H1 (cell line): ENCODE data around the gene AKT1. TPM values are rescaled to one million over a fixed set of nuclear protein-coding genes. Genes with fewer than 3 reads are reported as not detected.

ENCODE experiments used
- HDAC6 ChIP-seq: IDR thresholded peaks from one replicate; pipeline ENCODE4 v1.7.1; 2012; ENCODE audit warnings: low read depth, mild to moderate bottlenecking, inconsistent platforms, low read length, moderate library complexity
- PHF8 ChIP-seq: fragments of 200-600 bp; sonication (generic); conservative IDR thresholded peaks from 2 replicates; pipeline ENCODE4 v1.7.1; 2012; ENCODE audit warnings: low read depth, mild to moderate bottlenecking, inconsistent platforms, low read length, moderate library complexity
- RFX5 ChIP-seq: IDR thresholded peaks from 2 replicates; pipeline ENCODE4 v1.6.1; 2011; ENCODE audit warnings: low read depth, low read length, improper control_type of control experiment, borderline replicate concordance
- SIRT6 ChIP-seq: IDR thresholded peaks from one replicate; pipeline ENCODE4 v1.7.1; 2012; ENCODE audit warnings: low read length, inconsistent platforms
- ZNF274 ChIP-seq: IDR thresholded peaks from 2 replicates; pipeline ENCODE4 v1.7.0; 2012; ENCODE audit warnings: low read length, borderline replicate concordance; ENCODE audit errors: extremely low read depth
- polyA plus RNA-seq, 7 experiments: library from polyadenylated mRNA; depleted of rRNA in 3 of 7; stranded (reverse) in 5 of 7; unstranded in 2 of 7; fragments of >200 nt in 5 of 7; fragments of 200-250 nt in 2 of 7; gene quantifications; 1 replicate in 5 of 7; 2 replicates in 1 of 7; 4 replicates in 1 of 7; pipeline versions ENCODE4 v1.2.1 to v1.2.3, GENCODE V29; 2011 to 2013; ENCODE audit warnings: missing spikeins in 2 of 7, mixed read lengths in 2 of 7
- total RNA-seq: library from RNA; stranded (reverse); fragmentation: NEBNext Ultra II Directional; extraction: Animal tissue kit (Norgen Biotek cat#: 25700); gene quantifications from 2 replicates; pipeline ENCODE4 v1.2.1, GENCODE V29; 2021

AKT1 gene
- total and polyA plus RNA-seq, 2 of the 8 experiments (the other 6 are each of a cell fraction or from before 2014, with no cell fraction given), result 68.1 to 71.5 TPM

GRCh38 chr14:104770072-104770579 is 25.4 kb downstream of the AKT1 start (continued):
- TF ChIP-seq HDAC6 (no peak), PHF8 (no peak), ZNF274 (no peak), RFX5 (no peak), SIRT6 (no peak)
